Keratinocyte (primary cell): ENCODE results near the gene MYO16. TPM values are rescaled to one million over a fixed set of nuclear protein-coding genes. Genes with fewer than 3 reads are reported as not detected.

Experiments
- DNase-seq: peaks from one replicate; pipeline ENCODE4 v3.0.0-alpha.2; 2011; ENCODE audit warnings: low read depth, missing footprints, low spot score
- FAIRE-seq: peaks from 2 replicates; lab custom pipeline; 2011; peaks lifted over from hg19 to GRCh38; lab: Jason Lieb, UNC
- H2AFZ ChIP-seq: 2 replicates; pipeline ENCODE4 v1.6.0; 2012; ENCODE audit warnings: low read length, control low read depth, inconsistent platforms; ENCODE audit not compliant: control insufficient read depth
- H3K27ac ChIP-seq: 2 replicates; pipeline ENCODE4 v1.5.1; 2011; ENCODE audit warnings: low read length; ENCODE audit not compliant: control insufficient read depth, insufficient read depth
- H3K27me3 ChIP-seq: 3 replicates; pipeline ENCODE4 v1.6.0; 2011; ENCODE audit warnings: low read length; ENCODE audit not compliant: control insufficient read depth, insufficient read depth; ENCODE audit errors: extremely low read depth
- H3K36me3 ChIP-seq, 2 experiments: 2 replicates in 1 of 2; 3 replicates in 1 of 2; pipeline ENCODE4 v1.5.1; 2011; ENCODE audit warnings: low read length in 2 of 2, mild to moderate bottlenecking in 1 of 2; ENCODE audit not compliant: control insufficient read depth in 2 of 2, insufficient read depth in 2 of 2; ENCODE audit errors: extremely low read depth in 1 of 2
- H3K4me1 ChIP-seq: 3 replicates; pipeline ENCODE4 v1.5.1; 2011; ENCODE audit warnings: low read length; ENCODE audit not compliant: control insufficient read depth, insufficient read depth; ENCODE audit errors: extremely low read depth
- H3K4me2 ChIP-seq: 3 replicates; pipeline ENCODE4 v1.6.0; 2011; ENCODE audit warnings: low read depth, low read length; ENCODE audit not compliant: control insufficient read depth, insufficient read depth; ENCODE audit errors: extremely low read depth
- H3K4me3 ChIP-seq, 3 experiments: fragments of 200-600 bp in 1 of 3; sonication (generic) in 1 of 3; 2 replicates in 2 of 3; 3 replicates in 1 of 3; pipeline ENCODE4 v1.5.1; 2011 to 2016; ENCODE audit warnings: low read length in 3 of 3, mild to moderate bottlenecking in 3 of 3, control low read depth in 2 of 3, inconsistent platforms in 1 of 3, low read depth in 1 of 3, mixed read lengths in 1 of 3, mixed run types in 1 of 3, moderate library complexity in 1 of 3; ENCODE audit not compliant: control insufficient read depth in 2 of 3, insufficient read depth in 2 of 3; ENCODE audit errors: extremely low read depth in 1 of 3
- H3K79me2 ChIP-seq: 2 replicates; pipeline ENCODE4 v1.6.0; 2012; ENCODE audit warnings: low read length; ENCODE audit not compliant: control insufficient read depth, insufficient read depth
- H3K9ac ChIP-seq: 3 replicates; pipeline ENCODE4 v1.6.0; 2011; ENCODE audit warnings: low read length; ENCODE audit not compliant: control insufficient read depth, insufficient read depth; ENCODE audit errors: extremely low read depth
- H3K9me1 ChIP-seq: 3 replicates; pipeline ENCODE4 v1.6.0; 2011; ENCODE audit warnings: low read length; ENCODE audit not compliant: control insufficient read depth, insufficient read depth; ENCODE audit errors: extremely low read depth
- H3K9me3 ChIP-seq: 2 replicates; pipeline ENCODE4 v1.5.1; 2012; ENCODE audit warnings: low read depth, low read length; ENCODE audit not compliant: control insufficient read depth
- H4K20me1 ChIP-seq: 3 replicates; pipeline ENCODE4 v1.6.0; 2011; ENCODE audit warnings: low read length; ENCODE audit not compliant: control insufficient read depth, insufficient read depth; ENCODE audit errors: extremely low read depth
- EZH2 ChIP-seq: IDR thresholded peaks from one replicate; pipeline ENCODE4 v1.6.1; 2012; ENCODE audit warnings: inconsistent platforms, mild to moderate bottlenecking, low read length, moderate library complexity
- dilution Hi-C: fragments of 300-500 bp; cut with MboI; formaldehyde crosslinking; loops from one replicate; pipeline ENCODE4 v1.7.0; 2020; ENCODE audit warnings: low sequenced_read_pairs; ENCODE audit not compliant: extremely low pct_ligation_motif_present
- polyA plus RNA-seq, 5 experiments: library from polyadenylated mRNA; depleted of rRNA in 3 of 5; stranded (reverse) in 3 of 5; stranded (forward) in 1 of 5; unstranded in 1 of 5; fragments of >200 nt; gene quantifications; 1 replicate in 1 of 5; 2 replicates in 3 of 5; 3 replicates in 1 of 5; pipeline versions ENCODE4 v1.2.1 to v1.2.3, GENCODE V29; 2011 to 2012; ENCODE audit warnings: missing spikeins in 2 of 5, low read depth in 1 of 5, low replicate concordance in 1 of 5
- TF ChIP-seq, protein P1 (sequence below), 3 experiments: IDR thresholded peaks in 1 of 3; conservative IDR thresholded peaks in 1 of 3; optimal IDR thresholded peaks in 1 of 3; 2 replicates in 2 of 3; 3 replicates in 1 of 3; pipeline versions ENCODE3 to v1.5.1; 2011; ENCODE audit warnings: low read length in 3 of 3, mild to moderate bottlenecking in 3 of 3, moderate library complexity in 2 of 3, control low read depth in 1 of 3, inconsistent platforms in 1 of 3; ENCODE audit not compliant: insufficient read depth in 2 of 3; ENCODE audit errors: extremely low read depth in 1 of 3

Gene MYO16
- polyA plus RNA-seq, 1 donor (not counting 4 experiments of a cell fraction or from before 2014, with no cell fraction given): 0.08 TPM

DNA sequence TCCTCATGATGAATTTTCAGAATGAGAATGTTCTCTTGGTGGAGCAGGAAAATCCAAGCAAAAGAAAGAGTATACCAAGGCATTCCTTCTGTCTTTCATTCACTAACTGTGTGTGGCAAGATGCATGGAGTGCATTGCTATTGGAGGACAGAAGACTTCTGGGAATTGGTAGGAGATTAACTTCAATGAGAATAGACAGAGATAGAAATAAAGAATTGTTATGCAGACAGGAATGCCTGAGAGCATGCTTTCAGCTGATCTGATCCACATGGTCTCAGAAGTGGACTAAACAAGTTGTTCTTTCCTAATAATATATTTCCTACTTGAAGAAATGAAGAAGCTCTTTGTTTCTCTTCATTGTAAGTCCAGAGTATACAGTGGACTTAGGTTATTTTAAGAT is 303.6 kb downstream of the MYO16 start:
- H3K4me1 ChIP-seq: no peaks in the 10 kb centered on the region
- no peak for TF ChIP-seq EZH2
- TF ChIP-seq, protein P1, sequence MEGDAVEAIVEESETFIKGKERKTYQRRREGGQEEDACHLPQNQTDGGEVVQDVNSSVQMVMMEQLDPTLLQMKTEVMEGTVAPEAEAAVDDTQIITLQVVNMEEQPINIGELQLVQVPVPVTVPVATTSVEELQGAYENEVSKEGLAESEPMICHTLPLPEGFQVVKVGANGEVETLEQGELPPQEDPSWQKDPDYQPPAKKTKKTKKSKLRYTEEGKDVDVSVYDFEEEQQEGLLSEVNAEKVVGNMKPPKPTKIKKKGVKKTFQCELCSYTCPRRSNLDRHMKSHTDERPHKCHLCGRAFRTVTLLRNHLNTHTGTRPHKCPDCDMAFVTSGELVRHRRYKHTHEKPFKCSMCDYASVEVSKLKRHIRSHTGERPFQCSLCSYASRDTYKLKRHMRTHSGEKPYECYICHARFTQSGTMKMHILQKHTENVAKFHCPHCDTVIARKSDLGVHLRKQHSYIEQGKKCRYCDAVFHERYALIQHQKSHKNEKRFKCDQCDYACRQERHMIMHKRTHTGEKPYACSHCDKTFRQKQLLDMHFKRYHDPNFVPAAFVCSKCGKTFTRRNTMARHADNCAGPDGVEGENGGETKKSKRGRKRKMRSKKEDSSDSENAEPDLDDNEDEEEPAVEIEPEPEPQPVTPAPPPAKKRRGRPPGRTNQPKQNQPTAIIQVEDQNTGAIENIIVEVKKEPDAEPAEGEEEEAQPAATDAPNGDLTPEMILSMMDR (optimal IDR thresholded peaks at IDR 0.05 in 1 of 3, IDR thresholded peaks at IDR 0.05 in 1 of 3, conservative IDR thresholded peaks at IDR 0.05 in 1 of 3; ENCODE audit: extremely low read depth in 1 of 3, insufficient read depth in 2 of 3, low read length in 3 of 3): no peak
- dilution Hi-C loops: no loop called here

DNA sequence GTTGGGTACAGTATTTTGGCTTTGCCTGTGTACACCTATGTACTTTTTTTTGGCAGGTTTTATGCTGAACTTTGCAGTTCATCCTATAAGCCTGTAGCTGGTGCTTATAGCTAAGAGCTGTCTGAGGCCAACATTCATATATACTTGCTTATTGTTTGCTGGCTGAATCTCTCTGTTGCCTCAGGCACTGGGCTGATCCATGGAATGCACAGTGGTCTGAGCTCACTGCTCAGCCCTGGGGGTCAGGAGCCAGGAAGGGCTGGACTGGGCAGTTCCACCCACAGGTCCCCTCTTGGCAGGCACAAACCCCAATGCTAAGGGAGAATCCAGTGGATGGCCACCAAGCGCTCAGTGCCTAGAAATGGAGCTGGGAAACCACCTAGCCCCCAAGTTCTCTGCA is 308.7 kb downstream of the MYO16 start:
- no peak overlapping the region for H3K27ac ChIP-seq
- dilution Hi-C loops: no loop called here
- no peak for FAIRE-seq
- no peak overlapping the region for H3K4me2 ChIP-seq
- TF ChIP-seq, protein P1 (optimal IDR thresholded peaks at IDR 0.05 in 1 of 3, IDR thresholded peaks at IDR 0.05 in 1 of 3, conservative IDR thresholded peaks at IDR 0.05 in 1 of 3; ENCODE audit: extremely low read depth in 1 of 3, insufficient read depth in 2 of 3, low read length in 3 of 3): no peak
- no peak for TF ChIP-seq EZH2
- no peaks in the 10 kb centered on the region for H4K20me1 ChIP-seq
- no peak overlapping the region for H3K4me3 ChIP-seq
- H3K9ac ChIP-seq: no peak overlapping the region
- DNase-seq: no peak
- no peaks in the 10 kb centered on the region for H3K36me3 ChIP-seq
- no peaks in the 10 kb centered on the region for H3K4me1 ChIP-seq
- no peaks in the 10 kb centered on the region for H3K9me1 ChIP-seq
- no peaks in the 10 kb centered on the region for H3K27me3 ChIP-seq
- no peaks in the 10 kb centered on the region for H3K79me2 ChIP-seq
- no peak overlapping the region for H2AFZ ChIP-seq
- H3K9me3 ChIP-seq: no peaks in the 10 kb centered on the region

More for the DNA sequence above, 303.6 kb downstream of the MYO16 start:
- H3K9me1 ChIP-seq: no peaks in the 10 kb centered on the region
- H3K4me3 ChIP-seq: no peak overlapping the region
- no peak overlapping the region for H3K27ac ChIP-seq
- H3K9me3 ChIP-seq: no peaks in the 10 kb centered on the region
- H3K27me3 ChIP-seq: no peaks in the 10 kb centered on the region
- H3K79me2 ChIP-seq: no peaks in the 10 kb centered on the region
- DNase-seq (no peak), FAIRE-seq (no peak)
- no peak overlapping the region for H2AFZ ChIP-seq
- no peaks in the 10 kb centered on the region for H3K36me3 ChIP-seq
- no peak overlapping the region for H3K9ac ChIP-seq
- H4K20me1 ChIP-seq: no peaks in the 10 kb centered on the region
- no peak overlapping the region for H3K4me2 ChIP-seq
